B cell (primary cell): Measurements from ENCODE around the gene MEF2C. TPM values are rescaled to one million over a fixed set of nuclear protein-coding genes. Genes with fewer than 3 reads are reported as not detected.

Experiments used
- ATAC-seq: fragments of 200-7000 bp; cut with Tn5 transposase; one replicate; pipeline ENCODE4 v1.10.0; 2021; ENCODE audit warnings: low read depth, mild to moderate bottlenecking, moderate number of reproducible peaks, moderate library complexity
- CTCF ChIA-PET: fragments of 350-600 bp; sonication (Branson Sonifier 250); formaldehyde crosslinking; loops from one replicate; lab custom pipeline; 2021; ENCODE audit warnings: antibody characterized with exemption, inconsistent platforms; lab: Charles Lee
- POLR2A ChIA-PET: fragments of 350-600 bp; sonication (Branson Sonifier 250); formaldehyde crosslinking; loops from one replicate; lab custom pipeline; 2021; ENCODE audit warnings: antibody characterized with exemption; lab: Charles Lee
- DNase-seq: peaks from one replicate; pipeline ENCODE4 v3.0.0; 2013
- H2AFZ ChIP-seq: 2 replicates; pipeline ENCODE4 v1.6.1; 2012; ENCODE audit warnings: mild to moderate bottlenecking, low read depth, low read length; ENCODE audit not compliant: insufficient read depth, poor library complexity, severe bottlenecking
- H3K27ac ChIP-seq, 2 donors: 1 replicate in 1 of 2; 2 replicates in 1 of 2; pipeline ENCODE4 v1.5.1; 2012 to 2013; ENCODE audit warnings: low read length in 2 of 2, mild to moderate bottlenecking in 2 of 2, moderate library complexity in 1 of 2
- H3K27me3 ChIP-seq, 4 experiments: fragments of 200-600 bp in 1 of 4; sonication (generic) in 1 of 4; replicated peaks in 1 of 4; 1 replicate in 2 of 4; 2 replicates in 2 of 4; pipeline versions ENCODE4 v1.6.1 to v1.7.0; 2013 to 2016; ENCODE audit warnings: low read length in 3 of 4, mild to moderate bottlenecking in 2 of 4, mixed read lengths in 1 of 4, moderate library complexity in 1 of 4; ENCODE audit not compliant: insufficient read depth in 4 of 4, control insufficient read depth in 3 of 4; ENCODE audit errors: control extremely low read depth in 1 of 4
- H3K36me3 ChIP-seq, 2 experiments: replicated peaks in 1 of 2; 1 replicate in 1 of 2; 2 replicates in 1 of 2; pipeline versions ENCODE4 v1.6.1 to v1.7.1; 2013; ENCODE audit warnings: low read length in 1 of 2; ENCODE audit not compliant: insufficient read depth in 2 of 2, control insufficient read depth in 1 of 2; ENCODE audit errors: control extremely low read depth in 1 of 2, extremely low read depth in 1 of 2
- H3K4me1 ChIP-seq, 2 donors: fragments of 200-600 bp in 1 of 2; sonication (generic) in 1 of 2; 1 replicate in 1 of 2; 2 replicates in 1 of 2; pipeline versions ENCODE4 v1.5.1 to v1.6.1; 2013 to 2017; ENCODE audit warnings: low read length in 2 of 2; ENCODE audit not compliant: control insufficient read depth in 2 of 2, insufficient read depth in 2 of 2
- H3K4me2 ChIP-seq: replicated peaks from 2 replicates; pipeline ENCODE3; 2012; ENCODE audit warnings: mild to moderate bottlenecking, low read depth, low read length; ENCODE audit not compliant: poor library complexity, severe bottlenecking
- H3K4me3 ChIP-seq, 5 experiments: fragments of 200-600 bp in 1 of 5; sonication (generic) in 1 of 5; 1 replicate in 3 of 5; 2 replicates in 2 of 5; pipeline versions ENCODE4 v1.5.1 to v1.7.0; 2011 to 2016; ENCODE audit warnings: low read length in 4 of 5, mild to moderate bottlenecking in 4 of 5, low read depth in 2 of 5, control low read depth in 1 of 5, moderate library complexity in 1 of 5; ENCODE audit not compliant: insufficient read depth in 1 of 5; ENCODE audit errors: control extremely low read depth in 1 of 5, extremely low read depth in 1 of 5
- H3K79me2 ChIP-seq: fragments of 200-600 bp; sonication (generic); one replicate; pipeline ENCODE4 v1.6.0; 2016; ENCODE audit warnings: low read length; ENCODE audit not compliant: control insufficient read depth, insufficient read depth
- H3K9ac ChIP-seq: fragments of 200-600 bp; sonication (generic); 2 replicates; pipeline ENCODE4 v1.6.1; 2017; ENCODE audit warnings: mild to moderate bottlenecking, low read length, moderate library complexity
- H3K9me3 ChIP-seq, 3 donors: one replicate each; pipeline versions ENCODE4 v1.6.1 to v1.7.1; 2013; ENCODE audit warnings: low read length in 2 of 3; ENCODE audit not compliant: control insufficient read depth in 2 of 3, insufficient read depth in 1 of 3; ENCODE audit errors: control extremely low read depth in 1 of 3
- H4K20me1 ChIP-seq: 2 replicates; pipeline ENCODE4 v1.6.0; 2012; ENCODE audit warnings: mild to moderate bottlenecking, low read length; ENCODE audit not compliant: insufficient read depth, control insufficient read depth, poor library complexity, severe bottlenecking
- H3K27ac Mint-ChIP-seq: one replicate; pipeline ENCODE4 v1.8.0; 2021; ENCODE audit warnings: mixed read lengths
- H3K27me3 Mint-ChIP-seq: one replicate; pipeline ENCODE4 v1.8.0; 2021; ENCODE audit warnings: mixed read lengths
- H3K4me1 Mint-ChIP-seq: one replicate; pipeline ENCODE4 v1.8.0; 2021; ENCODE audit warnings: mixed read lengths
- H3K4me3 Mint-ChIP-seq: one replicate; pipeline ENCODE4 v1.8.0; 2021; ENCODE audit warnings: mixed read lengths
- H3K9me3 Mint-ChIP-seq: one replicate; pipeline ENCODE4 v1.8.0; 2022; ENCODE audit warnings: mixed read lengths; ENCODE audit not compliant: insufficient read depth
- EZH2 ChIP-seq: IDR thresholded peaks from 2 replicates; pipeline ENCODE4 v1.6.1; 2012; ENCODE audit warnings: borderline replicate concordance, low read depth, mild to moderate bottlenecking, moderate library complexity, low read length; ENCODE audit not compliant: insufficient read depth, poor library complexity, severe bottlenecking
- WGBS: methylation state at CpG from one replicate; pipeline ENCODE4 v1.1.5; 2013; ENCODE audit warnings: missing lambda C conversion rate; ENCODE audit not compliant: insufficient coverage; 5-methylcytosine and 5-hydroxymethylcytosine counted together
- intact Hi-C: fragments of 100-400 bp; cut with micrococcal nuclease; formaldehyde crosslinking; loops from one replicate; pipeline ENCODE4 v1.10.0; 2022
- polyA plus RNA-seq: library from polyadenylated mRNA; depleted of rRNA; stranded (reverse); fragments of >200 nt; gene quantifications from 2 replicates; pipeline ENCODE4 v1.2.3, GENCODE V29; 2012
- total RNA-seq, 2 donors: library from RNA; stranded (reverse); fragments of 120-200 nt in 1 of 2; gene quantifications; 1 replicate in 1 of 2; 2 replicates in 1 of 2; pipeline versions ENCODE4 v1.2.3 to v1.2.4, GENCODE V29; 2013 to 2022
- TF ChIP-seq, protein P1 (sequence below): fragments of 200-600 bp; IDR thresholded peaks from one replicate; pipeline ENCODE4 v1.8.0; 2022; ENCODE audit warnings: antibody characterized with exemption, mild to moderate bottlenecking

Gene MEF2C
- total and polyA plus RNA-seq, 2 donors (not counting 1 experiment from before 2014, with no cell fraction given) = 97.4 to 354 TPM

DNA sequence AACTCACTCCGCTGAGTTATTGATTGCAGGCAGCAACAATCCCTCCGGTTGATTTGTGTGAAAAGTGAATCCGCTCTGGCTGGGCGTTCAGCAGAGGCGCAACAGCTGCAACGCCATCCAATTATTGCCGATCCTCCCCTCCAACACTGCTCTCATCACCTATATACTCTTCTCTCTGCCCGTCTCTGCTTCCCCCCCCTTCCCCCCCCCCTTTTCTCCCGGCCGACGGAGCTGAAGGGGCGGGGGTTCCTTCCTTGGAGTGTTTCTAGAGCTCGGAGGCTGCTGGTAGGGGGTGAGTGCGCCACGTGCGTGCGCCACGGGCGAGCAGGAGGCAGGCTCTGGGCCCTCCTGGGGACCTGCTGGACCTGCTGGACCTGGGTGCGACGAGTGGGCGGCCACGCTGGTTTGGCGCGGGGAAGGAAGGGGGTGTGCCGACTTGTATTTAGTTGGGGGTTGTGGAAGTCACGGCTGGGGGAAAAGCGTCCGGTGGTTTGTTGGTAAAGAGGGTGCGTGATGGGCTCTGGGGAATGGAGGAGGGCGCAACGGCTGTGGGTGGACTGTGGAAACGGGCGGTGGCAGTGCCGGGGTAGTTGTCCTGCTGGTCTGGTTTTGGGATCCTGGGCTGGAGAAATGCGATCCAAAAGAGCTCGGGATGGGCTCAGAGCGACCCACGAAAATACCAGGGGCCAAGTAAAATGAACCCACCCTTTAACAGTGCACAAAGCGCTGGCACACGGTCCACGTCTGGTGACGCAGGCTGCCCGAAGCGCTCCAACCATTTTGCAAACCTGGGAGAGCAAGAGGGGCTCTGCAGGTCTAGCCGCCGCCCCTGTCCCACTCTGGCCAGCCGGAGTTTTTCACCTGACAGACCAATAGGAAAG, 6.4 kb upstream of the MEF2C start:
- DNase-seq (peak; percentile 79), ATAC-seq (peak; percentile 60)
- intact Hi-C loops = loop anchor here (2.0 to 10.0 kb wide), 5 partner anchors 15 to 1585 kb away; partner anchors contain the start of genes CETN3, MBLAC2 and POLR3G
- ChIA-PET POLR2A (interaction anchor here (0.5 to 1.6 kb wide), 12 partner anchors 8 to 380 kb away, joined by 3 to 10 read pairs (median 4); no protein-coding TSS in a partner anchor), CTCF (interaction anchor here (0.7 to 2.2 kb wide), 3 partner anchors 156 to 1272 kb away, joined by 3 to 23 read pairs (median 5); no protein-coding TSS in a partner anchor)
- peak overlapping the region; percentile 96 for H3K27ac Mint-ChIP-seq
- Histone ChIP-seq H3K27me3 (no peaks in the 10 kb centered on the region), H3K4me3 (peak overlapping the region; percentile 77 to 93 (median 80)), H3K9me3 (peaks cover 0 to 4% (median 0%) of the 10 kb centered on the region in 3 donors), H3K4me1 (peaks cover 33 to 44% of the 10 kb centered on the region in 2 donors), H2AFZ (peak overlapping the region; percentile 95), H4K20me1 (no peaks in the 10 kb centered on the region), H3K9ac (peak overlapping the region; percentile 91), H3K4me2 (peak overlapping the region; percentile 87), H3K36me3 (no peaks in the 10 kb centered on the region), H3K27ac (peak overlapping the region; percentile 86 to 90), H3K79me2 (peaks cover 55% of the 10 kb centered on the region)
- TF ChIP-seq, protein P1, sequence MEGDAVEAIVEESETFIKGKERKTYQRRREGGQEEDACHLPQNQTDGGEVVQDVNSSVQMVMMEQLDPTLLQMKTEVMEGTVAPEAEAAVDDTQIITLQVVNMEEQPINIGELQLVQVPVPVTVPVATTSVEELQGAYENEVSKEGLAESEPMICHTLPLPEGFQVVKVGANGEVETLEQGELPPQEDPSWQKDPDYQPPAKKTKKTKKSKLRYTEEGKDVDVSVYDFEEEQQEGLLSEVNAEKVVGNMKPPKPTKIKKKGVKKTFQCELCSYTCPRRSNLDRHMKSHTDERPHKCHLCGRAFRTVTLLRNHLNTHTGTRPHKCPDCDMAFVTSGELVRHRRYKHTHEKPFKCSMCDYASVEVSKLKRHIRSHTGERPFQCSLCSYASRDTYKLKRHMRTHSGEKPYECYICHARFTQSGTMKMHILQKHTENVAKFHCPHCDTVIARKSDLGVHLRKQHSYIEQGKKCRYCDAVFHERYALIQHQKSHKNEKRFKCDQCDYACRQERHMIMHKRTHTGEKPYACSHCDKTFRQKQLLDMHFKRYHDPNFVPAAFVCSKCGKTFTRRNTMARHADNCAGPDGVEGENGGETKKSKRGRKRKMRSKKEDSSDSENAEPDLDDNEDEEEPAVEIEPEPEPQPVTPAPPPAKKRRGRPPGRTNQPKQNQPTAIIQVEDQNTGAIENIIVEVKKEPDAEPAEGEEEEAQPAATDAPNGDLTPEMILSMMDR = no peak
- peaks cover 67% of the 10 kb centered on the region for H3K4me1 Mint-ChIP-seq
- H3K9me3 Mint-ChIP-seq = no peaks in the 10 kb centered on the region
- under 1% methylated on average over 38 of the region's 48 CpGs for WGBS
- peak overlapping the region; percentile 94 for H3K4me3 Mint-ChIP-seq
- H3K27me3 Mint-ChIP-seq = no peaks in the 10 kb centered on the region

DNA sequence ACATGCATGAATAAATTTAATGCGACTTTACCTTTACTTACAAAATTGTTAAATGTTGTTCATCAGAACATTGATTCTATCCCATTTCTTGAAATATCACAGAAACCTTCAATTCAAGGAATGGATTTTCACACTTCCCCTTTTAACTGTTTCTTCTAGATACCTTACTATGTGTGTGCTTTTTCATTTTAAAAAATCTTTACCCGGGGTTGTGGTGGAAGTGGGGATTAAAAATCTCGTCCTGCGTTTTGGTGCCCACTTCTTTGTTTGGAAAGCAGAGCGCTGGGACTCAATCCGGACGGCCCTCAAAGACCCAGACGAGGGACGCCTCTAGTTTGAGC, 5.8 kb upstream of the MEF2C start:
- peaks cover 67% of the 10 kb centered on the region for H3K4me1 Mint-ChIP-seq
- H4K20me1 ChIP-seq = no peaks in the 10 kb centered on the region
- H3K27me3 Mint-ChIP-seq = no peaks in the 10 kb centered on the region
- no peaks in the 10 kb centered on the region for H3K36me3 ChIP-seq
- peak overlapping the region; percentile 86 to 90 for H3K27ac ChIP-seq
- H3K9me3 Mint-ChIP-seq = no peaks in the 10 kb centered on the region
- 2% methylated on average over 8 of the region's 9 CpGs for WGBS
- DNase-seq (no peak), ATAC-seq (peak; percentile 6)
- ChIA-PET POLR2A (interaction anchor here (0.7 to 1.6 kb wide), 8 partner anchors 63 to 159 kb away, joined by 3 to 6 read pairs (median 5); no protein-coding TSS in a partner anchor), CTCF (interaction anchor here (0.7 to 2.2 kb wide), 2 partner anchors 155 to 160 kb away, joined by 5 to 23 read pairs; no protein-coding TSS in a partner anchor)
- H3K79me2 ChIP-seq = peaks cover 52% of the 10 kb centered on the region
- intact Hi-C loops = loop anchor here (2.0 to 10.0 kb wide), 5 partner anchors 14 to 1586 kb away; partner anchors contain the start of genes CETN3, MBLAC2 and POLR3G
- H3K9me3 ChIP-seq = peaks cover 0 to 4% (median 0%) of the 10 kb centered on the region in 3 donors
- peak overlapping the region; percentile 54 to 93 (median 80) for H3K4me3 ChIP-seq
- peak overlapping the region; percentile 96 for H3K27ac Mint-ChIP-seq
- H3K4me1 ChIP-seq = peaks cover 35 to 44% of the 10 kb centered on the region in 2 donors
- H3K27me3 ChIP-seq = no peaks in the 10 kb centered on the region
- H2AFZ ChIP-seq = peak overlapping the region; percentile 95
- peak overlapping the region; percentile 91 for H3K9ac ChIP-seq
- H3K4me2 ChIP-seq = peak overlapping the region; percentile 87
- TF ChIP-seq EZH2 = no peak
- TF ChIP-seq, protein P1 = no peak
- peak overlapping the region; percentile 94 for H3K4me3 Mint-ChIP-seq
